GM13976 (cell line): ENCODE results near the gene GPC5.

Experiments
- DNase-seq: peaks from one replicate; pipeline ENCODE4 v3.0.0; 2012; ENCODE audit warnings: low spot score
- in situ Hi-C: fragments of 300-500 bp; cut with MboI; formaldehyde crosslinking; loops from one replicate; pipeline ENCODE4 v1.12.0; 2022; ENCODE audit warnings: low sequenced_read_pairs, mixed read lengths, inconsistent platforms; ENCODE audit not compliant: unreplicated experiment
- TF ChIP-seq, protein P1 (sequence below): IDR thresholded peaks from 2 replicates; pipeline ENCODE4 v1.5.1; 2012; ENCODE audit warnings: borderline replicate concordance, mild to moderate bottlenecking; ENCODE audit not compliant: insufficient read depth; ENCODE audit errors: extremely low read depth, missing control alignments, control extremely low read depth

The GPC5 gene

GRCh38 chr13:92150606-92151005, 752.2 kb downstream of the GPC5 start:
- no peak for DNase-seq
- TF ChIP-seq, protein P1, sequence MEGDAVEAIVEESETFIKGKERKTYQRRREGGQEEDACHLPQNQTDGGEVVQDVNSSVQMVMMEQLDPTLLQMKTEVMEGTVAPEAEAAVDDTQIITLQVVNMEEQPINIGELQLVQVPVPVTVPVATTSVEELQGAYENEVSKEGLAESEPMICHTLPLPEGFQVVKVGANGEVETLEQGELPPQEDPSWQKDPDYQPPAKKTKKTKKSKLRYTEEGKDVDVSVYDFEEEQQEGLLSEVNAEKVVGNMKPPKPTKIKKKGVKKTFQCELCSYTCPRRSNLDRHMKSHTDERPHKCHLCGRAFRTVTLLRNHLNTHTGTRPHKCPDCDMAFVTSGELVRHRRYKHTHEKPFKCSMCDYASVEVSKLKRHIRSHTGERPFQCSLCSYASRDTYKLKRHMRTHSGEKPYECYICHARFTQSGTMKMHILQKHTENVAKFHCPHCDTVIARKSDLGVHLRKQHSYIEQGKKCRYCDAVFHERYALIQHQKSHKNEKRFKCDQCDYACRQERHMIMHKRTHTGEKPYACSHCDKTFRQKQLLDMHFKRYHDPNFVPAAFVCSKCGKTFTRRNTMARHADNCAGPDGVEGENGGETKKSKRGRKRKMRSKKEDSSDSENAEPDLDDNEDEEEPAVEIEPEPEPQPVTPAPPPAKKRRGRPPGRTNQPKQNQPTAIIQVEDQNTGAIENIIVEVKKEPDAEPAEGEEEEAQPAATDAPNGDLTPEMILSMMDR: no peak
- in situ Hi-C loops: no loop called here

DNA sequence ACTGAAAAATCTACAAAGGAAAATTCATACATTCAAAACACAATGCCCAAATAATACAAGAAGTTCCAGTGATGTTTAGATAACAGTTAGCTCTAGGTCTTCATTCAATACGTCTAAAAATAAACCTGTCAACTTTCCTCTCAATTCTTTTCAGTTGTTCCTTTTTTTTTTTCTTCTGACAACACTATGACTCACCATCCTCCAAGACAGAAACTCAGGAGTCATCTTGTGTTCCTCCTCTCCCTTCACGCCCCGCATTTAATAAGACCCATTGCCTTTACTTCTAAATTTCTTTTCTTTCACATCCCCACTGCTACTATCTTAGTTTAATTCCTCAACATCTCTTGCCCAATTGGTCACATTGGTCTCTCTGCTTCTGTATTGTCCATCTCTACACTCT, 759.9 kb downstream of the GPC5 start:
- TF ChIP-seq, protein P1: no peak
- in situ Hi-C loops: no loop called here
- no peak for DNase-seq

DNA sequence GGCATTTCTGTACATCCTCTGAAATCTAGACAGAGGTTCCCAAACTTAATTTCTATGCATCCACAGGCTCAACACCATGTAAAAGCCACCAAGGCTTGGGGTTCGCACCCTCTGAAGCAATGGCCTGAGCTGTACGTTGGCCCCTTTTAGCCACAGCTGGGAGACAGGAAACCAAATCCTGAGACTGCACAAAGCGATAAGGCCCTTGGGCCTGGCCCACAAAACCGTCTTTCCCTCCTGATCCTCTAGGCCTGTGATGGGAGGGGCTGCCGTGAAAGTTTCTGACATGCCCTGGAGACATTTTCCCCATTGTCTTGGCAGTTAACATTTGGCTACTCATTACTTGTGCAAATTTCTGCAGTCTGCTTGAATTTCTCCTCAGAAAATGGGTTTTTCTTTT, 766.4 kb downstream of the GPC5 start:
- DNase-seq: no peak
- TF ChIP-seq, protein P1: no peak
- in situ Hi-C loops: no loop called here

DNA sequence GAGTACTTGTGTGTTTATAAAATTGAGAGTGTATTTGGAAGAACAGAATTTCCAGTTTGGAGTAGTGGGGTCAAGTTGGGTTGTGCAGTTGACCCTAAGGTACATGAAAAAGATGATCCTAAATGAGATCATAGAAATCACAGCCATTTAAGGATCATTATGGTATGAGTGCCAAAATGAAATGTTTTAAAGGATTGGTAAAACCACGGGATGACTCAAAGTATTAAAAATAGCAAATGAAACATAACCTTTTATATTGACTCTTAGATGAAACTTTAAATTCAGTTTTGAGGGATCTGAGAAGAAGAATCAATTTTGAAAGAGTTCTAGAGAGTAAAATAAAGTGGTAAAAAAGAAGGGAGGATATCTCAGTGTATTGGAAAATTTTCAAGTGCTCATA, 773.8 kb downstream of the GPC5 start:
- in situ Hi-C loops: no loop called here
- DNase-seq: no peak

GRCh38 chr13:92173254-92173653, 774.8 kb downstream of the GPC5 start:
- TF ChIP-seq, protein P1: no peak
- in situ Hi-C loops: no loop called here
- no peak for DNase-seq

More for the DNA sequence above, 773.8 kb downstream of the GPC5 start:
- TF ChIP-seq, protein P1: no peak

DNA sequence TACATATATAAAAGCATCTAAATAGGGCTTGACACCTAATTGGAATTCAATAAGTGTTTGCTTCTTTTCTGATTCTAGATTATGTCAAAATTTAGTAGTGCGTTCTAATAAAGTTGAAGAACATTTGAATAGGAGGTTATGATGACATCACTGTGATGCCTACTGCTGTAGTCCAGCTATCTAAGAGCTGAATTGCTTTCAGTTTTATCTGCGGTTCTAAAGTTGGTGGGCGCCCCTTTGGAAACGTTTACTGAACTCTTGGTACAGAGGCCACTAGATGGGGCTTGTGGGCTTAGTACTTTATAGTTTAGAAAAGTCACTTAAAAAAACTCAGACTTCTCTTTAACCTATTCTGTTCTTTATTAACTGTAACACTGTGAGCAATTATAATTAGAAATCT, 776.9 kb downstream of the GPC5 start:
- in situ Hi-C loops: no loop called here
- peak; percentile 21 for DNase-seq
- TF ChIP-seq, protein P1: no peak

DNA sequence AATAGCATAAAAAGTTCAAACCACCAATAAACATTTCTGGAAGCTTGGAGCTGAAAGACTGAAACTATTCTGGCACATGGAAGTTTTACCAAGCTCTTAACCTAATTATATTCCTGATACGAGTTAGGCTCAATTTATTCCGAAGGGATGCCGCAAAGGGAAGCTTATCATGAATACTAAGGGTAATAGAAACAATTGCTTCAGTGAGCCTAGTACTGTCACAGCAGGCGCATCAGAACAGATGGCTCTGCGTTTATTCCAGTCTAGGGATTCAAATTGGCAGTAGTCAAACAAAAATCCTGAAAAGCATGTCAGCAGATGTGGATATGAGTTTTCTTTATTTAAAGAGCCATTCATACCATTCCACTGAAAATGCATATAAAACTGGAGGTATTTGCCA, 779.5 kb downstream of the GPC5 start:
- TF ChIP-seq, protein P1: no peak
- in situ Hi-C loops: no loop called here
- DNase-seq: no peak
